Stimulated activated CD4-positive, alpha-beta T cell treated with anti-CD3 and anti-CD28 coated beads, Interleukin-1b, Interleukin-23, amount 100 ng/mL, for 24 hours (primary cell): ENCODE data around the gene FLCN.

Source experiments
- DNase-seq, 4 experiments: peaks; one replicate each; pipeline ENCODE4 v3.0.0-alpha.2; 2020; ENCODE audit warnings: low read depth in 4 of 4, low spot score in 1 of 4

FLCN gene

GRCh38 chr17:17170346-17170985 is 66.5 kb downstream of the FLCN start:
- DNase-seq, result no peak

DNA sequence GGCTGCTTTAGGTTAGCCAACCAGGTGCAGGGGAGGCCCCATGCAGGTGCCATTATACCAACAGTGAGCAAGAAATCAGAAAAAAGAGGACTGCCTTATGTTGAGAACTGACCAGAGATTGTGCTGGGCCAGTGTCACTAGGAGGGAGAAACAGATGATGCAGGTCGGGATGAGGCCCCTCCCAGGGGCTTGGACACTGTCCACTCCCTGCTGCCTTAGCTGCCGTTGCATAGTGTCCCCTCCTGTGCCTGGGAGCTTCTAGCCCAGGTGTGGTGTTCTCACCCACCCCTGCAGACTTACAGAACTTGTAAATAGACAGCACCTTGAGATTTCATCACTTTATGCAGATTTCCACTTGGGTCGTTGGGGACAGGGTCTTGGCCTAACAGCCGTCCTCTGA is 67.6 kb downstream of the FLCN start:
- DNase-seq, result no peak

DNA sequence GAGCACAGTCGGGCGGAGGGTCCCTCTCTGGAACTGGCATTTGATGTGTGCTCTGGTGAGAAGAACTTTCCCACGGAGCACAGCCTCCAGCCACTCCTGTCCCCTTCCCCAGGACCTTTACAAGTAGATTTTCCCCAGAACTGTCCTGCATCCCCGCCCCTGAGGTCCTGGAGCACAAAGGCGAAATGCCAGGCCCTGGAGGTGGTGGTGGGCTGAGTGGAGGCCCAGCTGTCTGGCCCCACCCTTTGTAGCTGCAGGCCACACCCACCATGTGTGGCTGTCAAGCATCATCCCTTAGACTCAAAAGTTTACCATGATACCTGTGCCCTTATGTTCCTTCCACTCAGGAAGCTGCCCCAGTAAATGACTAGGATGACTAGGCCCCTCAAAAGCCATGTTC is 68.6 kb downstream of the FLCN start:
- no peak for DNase-seq

- DNase-seq, result no peak
Measured at GRCh38 chr17:17167986-17168385, 69.0 kb downstream of the FLCN start.

DNA sequence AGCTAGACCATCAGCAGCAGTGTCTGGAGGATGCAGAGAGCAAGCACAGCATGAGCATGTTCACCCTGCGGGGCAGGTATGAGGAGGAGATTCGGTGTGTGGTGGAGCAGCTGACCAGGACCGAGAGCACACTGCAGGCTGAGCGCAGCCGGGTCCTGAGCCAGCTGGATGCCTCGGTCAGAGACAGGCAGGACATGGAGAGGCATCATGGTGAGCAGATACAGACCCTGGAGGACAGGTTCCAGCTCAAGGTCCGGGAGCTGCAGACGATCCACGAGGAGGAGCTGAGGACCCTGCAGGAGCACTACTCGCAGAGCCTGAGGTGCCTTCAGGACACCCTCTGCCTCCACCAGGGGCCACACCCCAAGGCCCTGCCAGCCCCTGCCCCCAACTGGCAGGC is 69.6 kb downstream of the FLCN start:
- DNase-seq, result no peak

DNA sequence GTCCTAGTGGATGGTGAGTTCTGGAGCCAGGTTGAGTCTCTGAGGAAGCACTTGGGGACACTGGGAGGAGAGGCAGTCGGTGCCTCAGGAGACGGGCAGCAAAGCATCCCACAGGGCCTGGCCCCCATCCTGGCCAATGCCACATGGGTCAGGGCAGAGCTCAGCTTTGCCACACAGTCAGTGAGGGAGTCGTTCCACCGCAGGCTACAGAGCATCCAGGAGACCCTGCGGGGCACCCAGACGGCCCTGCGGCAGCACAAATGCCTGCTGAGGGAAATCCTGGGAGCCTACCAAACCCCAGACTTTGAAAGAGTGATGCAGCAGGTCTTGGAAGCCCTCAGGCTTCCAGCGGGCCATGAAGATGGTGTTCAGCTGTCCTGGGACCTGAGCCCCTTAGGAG is 70.5 kb downstream of the FLCN start:
- DNase-seq, result no peak

DNA sequence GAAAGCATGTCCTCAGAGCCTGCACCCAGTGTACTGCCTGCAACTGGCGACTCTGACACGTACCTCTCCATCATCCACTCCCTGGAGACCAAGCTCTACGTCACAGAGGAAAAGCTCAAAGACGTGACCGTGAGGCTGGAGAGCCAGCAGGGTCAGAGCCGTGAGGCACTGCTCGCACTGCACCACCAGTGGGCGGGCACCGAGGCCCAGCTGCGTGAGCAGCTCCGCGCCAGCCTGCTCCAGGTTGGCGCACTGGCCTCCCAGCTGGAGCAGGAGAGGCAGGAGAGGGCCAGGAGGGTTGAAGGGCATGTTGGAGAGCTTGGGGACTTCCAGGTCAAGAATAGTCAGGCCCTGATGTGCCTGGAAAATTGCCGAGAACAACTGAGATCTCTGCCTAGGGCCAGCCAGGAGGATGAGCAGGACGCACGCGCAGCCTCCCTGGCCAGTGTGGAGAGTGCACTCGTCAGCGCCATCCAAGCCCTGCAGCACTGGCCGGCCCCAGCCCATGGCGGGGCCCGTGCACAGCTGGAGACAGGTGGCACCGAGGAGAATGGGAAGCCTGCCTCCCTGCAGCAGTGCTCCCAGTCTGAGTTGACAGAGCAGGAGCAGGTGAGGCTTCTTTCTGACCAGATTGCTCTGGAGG is 71.2 kb downstream of the FLCN start:
- DNase-seq, result no peak

- no peak for DNase-seq
Measured at GRCh38 chr17:17164676-17165075, 72.3 kb downstream of the FLCN start.

DNA sequence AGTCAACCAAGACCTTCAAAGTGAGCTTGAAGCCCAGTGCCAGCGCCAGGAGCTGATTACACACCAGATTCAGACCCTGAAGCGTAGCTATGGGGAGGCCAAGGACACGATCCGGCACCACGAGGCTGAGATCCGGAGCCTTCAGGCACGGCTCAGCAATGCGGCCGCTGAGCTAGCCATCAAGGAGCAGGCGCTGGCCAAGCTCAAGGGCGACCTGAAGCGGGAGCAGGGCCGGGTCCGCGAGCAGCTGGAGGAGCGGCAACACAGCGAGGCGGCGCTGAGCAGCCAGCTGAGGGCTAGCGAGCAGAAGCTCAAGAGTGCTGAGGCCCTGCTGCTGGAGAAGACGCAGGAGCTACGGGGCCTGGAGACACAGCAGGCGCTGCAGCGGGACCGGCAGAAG is 72.8 kb downstream of the FLCN start:
- no peak for DNase-seq
